ENCODE results near the gene SASH1.

The SASH1 gene

DNA sequence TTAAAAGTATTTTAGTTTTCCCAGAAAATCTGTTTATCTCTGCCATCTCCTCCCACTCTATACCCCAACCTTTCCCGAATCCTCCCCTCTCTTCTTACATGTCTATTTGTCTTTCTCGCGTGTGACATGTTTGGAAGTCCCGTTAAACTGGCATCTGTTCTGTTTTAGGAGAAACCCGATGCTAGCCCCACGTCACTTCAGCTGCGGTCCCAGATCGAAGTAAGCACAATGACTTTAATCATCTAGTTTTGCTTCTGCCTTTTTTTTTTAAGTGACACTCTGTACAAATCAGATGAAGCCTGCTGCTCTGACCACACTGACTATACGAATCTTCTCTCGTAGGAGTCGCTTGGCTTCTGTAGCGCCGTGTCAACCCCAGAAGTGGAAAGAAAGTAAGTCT, 97.4 kb downstream of the SASH1 start:
- DNase-seq: no peak

GRCh38 chr6:148440877-148441453, 98.3 kb downstream of the SASH1 start:
- DNase-seq: peak; percentile 2 to 55

GRCh38 chr6:148441454-148441911, 98.8 kb downstream of the SASH1 start:
- DNase-seq: no peak

- DNase-seq: no peak
These were observed 101.3 kb downstream of the SASH1 start for GRCh38 chr6:148443798-148444560.

DNA sequence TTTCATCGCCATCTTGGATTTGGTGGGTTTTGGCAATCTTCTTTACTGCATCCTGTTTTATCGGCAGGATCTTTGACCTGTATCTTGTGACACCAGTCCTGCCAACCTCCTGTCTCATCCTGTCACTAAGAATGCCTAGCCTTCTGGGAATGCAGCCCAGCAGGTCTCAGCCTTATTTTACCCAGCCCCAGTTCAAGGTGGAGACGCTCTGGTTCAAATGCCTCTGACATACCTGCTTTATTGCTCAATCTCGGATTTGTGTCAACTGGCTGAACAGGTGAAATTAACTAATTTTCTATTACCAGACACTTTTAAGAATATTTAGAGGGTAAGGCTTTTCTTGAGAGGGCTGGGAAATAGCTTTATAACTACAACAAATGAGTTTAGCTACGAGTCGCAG, 102.5 kb downstream of the SASH1 start:
- no peak for DNase-seq

DNA sequence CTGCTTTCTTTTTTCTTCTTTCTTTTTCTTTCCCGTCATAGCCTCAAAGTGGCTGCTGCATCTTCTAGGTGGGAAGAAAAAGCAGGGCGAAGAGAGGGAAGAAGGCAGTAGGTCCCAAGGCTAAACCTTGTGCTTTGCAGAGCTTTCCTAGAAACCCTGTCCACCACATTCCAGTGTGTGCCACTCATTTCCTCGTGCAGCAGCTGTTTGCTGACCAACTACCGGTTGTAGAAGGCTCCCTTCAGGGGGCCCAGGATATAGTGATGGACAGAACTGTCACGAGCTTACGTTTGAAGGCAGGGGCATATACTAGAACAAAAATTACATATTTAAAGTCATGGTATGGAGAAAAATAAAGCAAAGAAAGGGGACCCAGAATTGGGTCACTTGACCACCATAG, 103.0 kb downstream of the SASH1 start:
- DNase-seq: no peak

GRCh38 chr6:148446681-148447080, 104.0 kb downstream of the SASH1 start:
- no peak for DNase-seq

DNA sequence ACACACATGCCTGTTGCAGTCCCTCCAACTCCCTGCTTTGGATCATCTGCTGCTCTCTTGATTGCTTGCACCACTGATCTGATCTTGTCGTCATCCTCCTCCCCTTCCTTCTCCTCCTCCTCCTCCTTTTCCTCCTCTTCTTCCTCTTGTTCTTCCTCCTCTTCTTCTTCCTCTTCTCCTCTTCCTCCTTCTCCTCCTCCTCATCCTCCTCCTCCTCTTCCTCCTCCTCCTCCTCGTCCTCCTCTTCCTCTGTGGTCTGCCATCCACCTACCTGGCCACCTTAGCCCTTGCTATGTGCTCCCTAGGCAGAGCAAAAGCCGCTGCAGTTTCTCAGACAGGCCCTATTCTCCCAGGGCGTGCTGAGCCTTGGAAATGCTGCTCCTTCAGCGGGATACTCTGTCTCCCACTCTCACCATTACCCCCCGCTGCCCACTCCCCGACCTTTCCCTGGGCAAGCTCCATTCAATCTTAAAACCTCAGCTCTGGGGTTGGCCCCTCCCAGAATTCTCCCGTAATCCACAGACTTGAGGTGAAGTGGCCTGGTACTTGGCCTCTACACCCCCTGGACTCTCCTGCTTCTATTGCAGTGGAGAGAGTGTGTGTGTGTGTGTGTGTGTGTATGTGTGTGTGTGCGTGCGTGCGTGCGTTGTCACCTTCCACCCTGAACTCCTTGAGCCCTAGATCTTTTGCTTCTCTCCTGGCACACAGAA, 105.0 kb downstream of the SASH1 start:
- no peak for DNase-seq

DNA sequence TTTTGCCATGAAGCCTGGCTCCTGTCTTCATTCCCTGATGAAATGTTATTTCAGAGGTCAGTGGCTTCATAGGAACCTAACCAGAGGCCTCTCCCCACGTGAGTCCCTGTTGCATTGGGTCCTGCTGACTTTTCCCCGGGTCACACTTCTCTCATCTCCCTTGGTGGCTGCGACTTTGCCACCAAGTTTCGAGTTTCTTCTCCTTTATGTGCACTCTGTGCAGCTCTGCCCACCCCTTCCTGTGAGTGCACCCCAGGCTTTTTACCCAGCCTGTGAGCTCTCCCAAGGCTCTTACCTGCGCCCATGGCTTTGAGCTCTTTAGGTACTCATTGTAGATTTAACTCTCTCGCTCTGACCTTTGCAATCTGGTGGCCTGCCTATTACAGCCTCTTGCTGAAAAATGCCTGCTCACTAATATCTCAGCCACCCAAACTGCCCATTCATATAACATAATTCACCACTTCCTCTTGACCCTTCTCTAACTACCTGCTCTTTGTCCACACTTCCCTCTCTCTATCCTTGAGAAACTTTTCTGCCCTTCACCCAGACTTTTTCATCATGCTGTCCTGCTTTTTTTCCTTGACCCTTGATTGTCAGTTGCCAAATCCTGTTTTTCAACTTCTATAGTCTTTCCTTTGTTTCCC, 105.9 kb downstream of the SASH1 start:
- DNase-seq: no peak

DNA sequence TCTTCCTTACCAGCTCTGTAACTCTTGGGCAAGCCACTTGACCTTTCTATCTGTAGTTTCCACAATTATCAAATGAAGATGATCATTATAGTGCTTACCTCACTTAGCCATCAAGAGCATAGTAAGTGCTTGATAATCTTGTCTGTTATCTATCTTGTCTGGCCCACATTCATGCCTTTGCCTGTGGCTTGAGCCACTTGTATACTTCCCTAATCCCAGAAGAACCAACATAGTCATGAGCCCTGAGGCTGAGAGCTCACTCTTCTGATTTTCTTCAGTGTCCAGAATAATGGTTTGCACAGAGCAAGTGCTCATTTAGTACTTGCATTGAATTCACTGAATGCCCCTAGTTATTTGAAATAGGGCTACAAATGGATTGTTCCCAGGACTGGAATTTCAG, 108.2 kb downstream of the SASH1 start:
- no peak for DNase-seq

GRCh38 chr6:148451690-148452089, 109.1 kb downstream of the SASH1 start:
- no peak for DNase-seq

GRCh38 chr6:148452876-148453275, 110.2 kb downstream of the SASH1 start:
- no peak for DNase-seq

DNA sequence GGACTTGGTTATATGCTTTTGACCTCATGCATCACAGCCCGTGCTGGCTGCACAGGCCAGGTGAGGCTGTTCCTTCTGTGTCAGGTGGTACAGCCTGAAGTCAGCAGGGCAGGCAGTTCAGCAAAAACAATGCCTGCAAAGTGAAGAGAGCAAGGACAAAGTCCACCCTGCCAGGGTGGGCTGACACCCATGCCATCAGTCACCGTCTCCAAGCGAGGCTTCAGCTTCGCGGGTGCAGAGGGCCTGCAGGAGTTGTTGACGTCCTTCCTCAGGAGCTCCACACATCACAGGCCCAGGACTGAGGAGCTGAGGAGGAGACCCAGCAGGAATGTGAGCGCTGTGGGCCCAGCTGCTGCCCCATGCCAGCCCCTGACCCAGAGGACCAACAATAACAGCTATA, 111.3 kb downstream of the SASH1 start:
- no peak for DNase-seq

GRCh38 chr6:148455225-148455624, 112.6 kb downstream of the SASH1 start:
- no peak for DNase-seq

- DNase-seq: no peak
These were observed 113.3 kb downstream of the SASH1 start for GRCh38 chr6:148455674-148456558.

DNA sequence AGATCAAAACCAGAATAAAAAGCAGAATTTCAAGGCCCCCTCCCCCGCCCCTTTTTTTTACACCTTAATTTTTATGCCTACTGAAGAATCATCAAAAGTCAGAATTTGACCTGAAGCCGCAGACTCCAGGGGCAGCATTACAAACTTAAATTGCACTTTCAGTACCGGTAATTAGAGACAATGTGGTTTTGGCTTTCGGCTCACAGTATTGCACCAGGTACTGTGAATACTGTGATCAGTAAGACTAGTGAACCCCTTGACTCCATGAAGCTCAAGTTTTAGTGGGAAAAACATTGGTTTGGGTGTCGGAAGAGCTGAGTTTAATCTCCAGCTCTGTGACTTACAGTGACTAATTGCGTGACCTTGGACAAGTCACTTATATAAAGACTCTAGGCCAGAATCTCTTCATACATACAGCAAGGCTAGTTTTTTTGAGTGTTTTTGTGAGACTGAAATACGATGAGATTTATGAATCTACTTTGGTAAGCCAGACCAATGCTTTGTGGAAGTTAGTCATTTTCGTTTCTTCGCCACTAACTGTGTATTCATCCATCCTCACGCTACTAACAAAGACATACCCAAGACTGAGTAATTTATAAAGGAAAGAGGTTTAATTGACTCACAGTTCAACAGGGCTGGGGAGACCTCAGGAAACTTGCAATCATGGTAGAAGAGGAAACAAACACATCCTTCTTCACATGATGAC, 114.7 kb downstream of the SASH1 start:
- no peak for DNase-seq

- no peak for DNase-seq
These were observed 115.2 kb downstream of the SASH1 start for GRCh38 chr6:148457843-148458159.

- DNase-seq: no peak
These were observed 116.6 kb downstream of the SASH1 start for GRCh38 chr6:148459238-148459637.

DNA sequence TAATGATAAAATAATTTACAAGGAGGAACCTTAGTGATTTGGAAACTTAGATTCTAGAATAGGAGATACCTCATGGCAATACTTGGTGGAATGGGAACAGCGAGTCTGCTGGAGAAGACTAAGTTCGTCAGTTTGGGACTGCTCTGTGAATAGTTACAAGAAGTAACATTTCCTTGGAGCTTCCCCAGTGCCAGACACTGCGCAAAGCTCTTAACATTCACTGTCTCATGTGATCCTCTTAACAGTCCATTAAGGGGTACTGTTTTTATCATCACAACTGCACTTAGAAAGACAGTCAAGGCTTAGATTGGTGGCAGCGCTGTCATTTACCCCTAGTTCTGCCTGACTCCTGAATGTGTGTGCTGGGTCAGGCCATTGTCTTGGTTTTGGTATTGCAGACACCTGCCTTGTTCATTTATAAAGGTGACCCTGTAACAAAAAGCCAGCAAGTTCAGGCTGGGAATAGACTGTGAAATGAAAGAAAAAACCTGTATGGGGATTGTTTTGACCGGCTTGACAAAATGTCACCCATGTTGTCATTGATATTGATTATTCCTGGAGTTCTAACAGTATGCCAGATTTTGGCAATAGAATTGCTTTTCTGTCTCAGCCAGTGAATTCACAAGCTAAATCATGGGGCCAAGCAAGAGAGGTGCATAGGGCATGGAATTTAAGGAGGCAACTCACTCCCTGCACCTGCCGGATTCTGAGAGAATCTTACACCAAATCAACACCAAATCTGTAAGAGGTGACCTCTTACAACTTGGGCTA, 118.4 kb downstream of the SASH1 start:
- no peak for DNase-seq

DNA sequence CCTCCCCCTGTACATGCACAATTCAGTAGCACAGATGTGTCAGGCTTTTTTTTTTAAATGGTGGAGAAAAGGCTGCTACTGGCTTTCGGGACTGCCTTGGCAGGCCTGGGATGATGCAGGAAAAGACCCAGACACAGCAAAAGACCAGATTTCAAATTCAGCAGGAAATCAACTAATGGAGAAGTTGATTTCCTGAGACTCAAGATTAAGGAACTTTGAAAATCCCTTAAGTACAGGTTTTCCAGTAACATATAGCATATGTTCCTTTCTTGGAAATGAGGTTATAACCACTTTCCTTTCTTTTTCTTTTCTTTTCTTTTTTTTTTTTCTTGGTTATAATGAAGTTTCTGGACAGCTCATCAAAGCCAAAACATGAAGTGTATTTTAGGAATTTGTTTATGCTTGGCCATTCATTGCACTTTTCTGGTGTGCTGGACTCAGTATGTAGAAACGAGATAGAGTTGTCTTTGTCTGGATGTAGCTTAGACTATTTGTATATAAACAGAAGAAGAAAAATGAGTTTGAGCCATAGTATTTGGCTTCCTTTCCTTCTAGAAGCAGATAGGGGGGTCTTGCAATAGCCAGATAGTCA, 119.4 kb downstream of the SASH1 start:
- no peak for DNase-seq

DNA sequence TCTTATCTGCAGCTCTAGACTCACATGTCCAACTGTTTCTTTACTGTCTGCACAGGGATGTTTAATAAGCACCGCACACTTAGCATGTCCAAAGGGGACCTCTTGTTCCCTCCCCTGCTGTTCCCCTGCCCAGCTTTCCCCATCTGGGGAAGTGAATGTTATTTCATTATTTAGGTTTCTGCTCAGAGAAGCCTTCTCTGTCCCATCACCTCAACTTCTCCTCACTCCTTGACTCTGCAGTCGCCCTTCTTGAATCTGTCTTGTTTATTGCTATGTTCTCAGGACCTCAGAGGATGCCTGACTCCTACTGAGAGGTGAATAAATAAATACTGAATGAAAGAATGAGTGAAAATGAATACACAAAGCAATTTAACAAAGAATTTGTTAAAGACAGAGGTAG, 121.0 kb downstream of the SASH1 start:
- DNase-seq: no peak

Measured in NCI-H446 (cell line).